ENCODE measurements around the gene BUB1B.

Gene BUB1B

DNA sequence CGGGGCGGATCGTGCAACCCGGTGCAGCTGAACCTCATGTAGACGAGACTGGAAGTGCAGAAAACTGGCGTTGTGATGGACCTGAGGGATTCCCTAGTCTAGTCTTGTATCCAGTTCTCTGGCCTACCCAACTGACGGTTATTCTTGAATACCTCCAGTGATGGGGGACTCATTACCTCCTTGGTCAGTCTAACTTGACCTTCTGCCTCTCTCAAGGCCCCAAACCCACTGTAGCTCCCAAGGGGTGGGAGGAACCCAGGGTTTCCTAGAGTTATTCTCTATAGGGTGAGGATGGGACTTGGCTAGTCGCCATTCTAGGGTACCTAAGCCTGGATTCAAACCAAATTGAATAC is 89.4 kb downstream of the BUB1B start:
- TF ChIP-seq, protein P1, sequence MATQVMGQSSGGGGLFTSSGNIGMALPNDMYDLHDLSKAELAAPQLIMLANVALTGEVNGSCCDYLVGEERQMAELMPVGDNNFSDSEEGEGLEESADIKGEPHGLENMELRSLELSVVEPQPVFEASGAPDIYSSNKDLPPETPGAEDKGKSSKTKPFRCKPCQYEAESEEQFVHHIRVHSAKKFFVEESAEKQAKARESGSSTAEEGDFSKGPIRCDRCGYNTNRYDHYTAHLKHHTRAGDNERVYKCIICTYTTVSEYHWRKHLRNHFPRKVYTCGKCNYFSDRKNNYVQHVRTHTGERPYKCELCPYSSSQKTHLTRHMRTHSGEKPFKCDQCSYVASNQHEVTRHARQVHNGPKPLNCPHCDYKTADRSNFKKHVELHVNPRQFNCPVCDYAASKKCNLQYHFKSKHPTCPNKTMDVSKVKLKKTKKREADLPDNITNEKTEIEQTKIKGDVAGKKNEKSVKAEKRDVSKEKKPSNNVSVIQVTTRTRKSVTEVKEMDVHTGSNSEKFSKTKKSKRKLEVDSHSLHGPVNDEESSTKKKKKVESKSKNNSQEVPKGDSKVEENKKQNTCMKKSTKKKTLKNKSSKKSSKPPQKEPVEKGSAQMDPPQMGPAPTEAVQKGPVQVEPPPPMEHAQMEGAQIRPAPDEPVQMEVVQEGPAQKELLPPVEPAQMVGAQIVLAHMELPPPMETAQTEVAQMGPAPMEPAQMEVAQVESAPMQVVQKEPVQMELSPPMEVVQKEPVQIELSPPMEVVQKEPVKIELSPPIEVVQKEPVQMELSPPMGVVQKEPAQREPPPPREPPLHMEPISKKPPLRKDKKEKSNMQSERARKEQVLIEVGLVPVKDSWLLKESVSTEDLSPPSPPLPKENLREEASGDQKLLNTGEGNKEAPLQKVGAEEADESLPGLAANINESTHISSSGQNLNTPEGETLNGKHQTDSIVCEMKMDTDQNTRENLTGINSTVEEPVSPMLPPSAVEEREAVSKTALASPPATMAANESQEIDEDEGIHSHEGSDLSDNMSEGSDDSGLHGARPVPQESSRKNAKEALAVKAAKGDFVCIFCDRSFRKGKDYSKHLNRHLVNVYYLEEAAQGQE (IDR thresholded peaks at IDR 0.05; ENCODE audit: low read depth) = no peak
- TF ChIP-seq TCF12 (IDR thresholded peaks at IDR 0.05; ENCODE audit: low read depth) (no peak), EGR1 (IDR thresholded peaks at IDR 0.05) (no peak), CEBPB (IDR thresholded peaks at IDR 0.05) (no peak), YY1 (IDR thresholded peaks at IDR 0.05; ENCODE audit: low read depth) (no peak), TAF1 (IDR thresholded peaks at IDR 0.05; ENCODE audit: low read depth) (no peak), NFIC (IDR thresholded peaks at IDR 0.05) (no peak), ZBTB7A (IDR thresholded peaks at IDR 0.05; ENCODE audit: low read depth) (no peak), EP300 (IDR thresholded peaks at IDR 0.05; ENCODE audit: borderline replicate concordance) (no peak), TEAD4 (IDR thresholded peaks at IDR 0.05) (no peak)
- TF ChIP-seq, protein P2, sequence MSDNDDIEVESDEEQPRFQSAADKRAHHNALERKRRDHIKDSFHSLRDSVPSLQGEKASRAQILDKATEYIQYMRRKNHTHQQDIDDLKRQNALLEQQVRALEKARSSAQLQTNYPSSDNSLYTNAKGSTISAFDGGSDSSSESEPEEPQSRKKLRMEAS (IDR thresholded peaks at IDR 0.05) = no peak
- TF ChIP-seq, protein P3, sequence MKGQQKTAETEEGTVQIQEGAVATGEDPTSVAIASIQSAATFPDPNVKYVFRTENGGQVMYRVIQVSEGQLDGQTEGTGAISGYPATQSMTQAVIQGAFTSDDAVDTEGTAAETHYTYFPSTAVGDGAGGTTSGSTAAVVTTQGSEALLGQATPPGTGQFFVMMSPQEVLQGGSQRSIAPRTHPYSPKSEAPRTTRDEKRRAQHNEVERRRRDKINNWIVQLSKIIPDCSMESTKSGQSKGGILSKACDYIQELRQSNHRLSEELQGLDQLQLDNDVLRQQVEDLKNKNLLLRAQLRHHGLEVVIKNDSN (IDR thresholded peaks at IDR 0.05) = no peak

DNA sequence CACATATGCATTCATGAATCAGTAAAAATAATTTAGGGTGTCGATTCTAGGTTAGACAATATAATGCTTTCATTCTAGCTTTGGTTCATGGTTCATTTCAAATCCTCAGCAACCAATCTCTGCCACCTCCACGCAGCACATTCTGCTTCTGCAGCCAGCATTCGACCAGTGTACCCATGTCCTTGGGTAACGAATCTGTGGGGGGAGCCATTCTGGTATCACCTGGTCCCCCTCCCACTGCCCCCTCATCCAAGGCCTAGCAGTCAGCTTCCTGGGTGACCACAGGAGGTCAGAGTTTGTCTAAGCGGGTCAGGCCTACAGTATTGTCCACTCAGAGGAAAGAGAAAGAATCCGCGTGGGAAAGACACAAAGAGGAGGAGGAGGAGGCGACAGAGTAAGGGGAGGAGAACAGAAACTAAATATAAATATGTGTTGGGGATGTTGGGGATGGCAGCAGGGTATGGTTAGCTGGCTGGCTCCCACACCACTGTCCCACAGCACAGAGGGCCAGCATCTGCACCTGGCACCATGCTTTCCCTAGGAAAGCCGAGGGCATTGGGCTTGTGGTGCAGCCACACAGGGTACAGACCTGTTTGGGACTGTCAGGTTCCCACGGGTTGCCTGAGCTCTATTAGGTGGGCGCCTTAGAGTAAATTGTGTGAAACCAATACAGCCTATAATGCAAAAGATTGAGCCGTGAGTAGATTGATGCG is 90.1 kb downstream of the BUB1B start:
- TF ChIP-seq TAF1 (IDR thresholded peaks at IDR 0.05; ENCODE audit: low read depth) = no peak

DNA sequence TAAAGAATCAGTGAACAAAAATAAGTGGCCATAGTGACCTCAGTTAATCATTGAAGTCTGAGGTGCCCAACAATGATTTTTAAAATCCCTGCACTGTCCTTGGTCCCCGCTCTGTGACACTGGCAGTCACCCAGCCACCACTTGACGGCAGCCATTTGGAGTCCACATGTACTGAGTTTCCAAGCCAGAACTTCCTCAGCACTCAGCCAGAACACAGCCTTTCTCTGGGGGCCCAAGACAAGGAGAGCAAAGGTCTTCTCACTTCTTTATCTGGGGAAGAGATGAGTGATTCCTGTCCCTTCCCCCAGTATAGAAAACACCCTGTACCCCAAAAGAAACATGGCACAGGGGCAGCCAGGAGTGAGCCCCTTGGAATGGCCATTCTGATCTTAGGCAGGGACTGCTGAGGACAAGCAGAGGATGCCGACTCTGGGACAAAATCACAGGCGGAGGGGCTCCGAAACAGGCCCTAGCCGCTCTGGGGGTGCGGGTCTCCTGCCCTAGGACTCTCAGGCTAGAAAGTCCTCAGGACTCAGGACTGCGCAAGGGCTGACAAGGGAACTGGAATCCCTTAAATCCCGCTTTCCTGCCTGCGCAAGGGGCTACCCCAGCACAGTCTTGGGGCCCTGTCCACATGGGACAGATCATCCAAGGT is 90.7 kb downstream of the BUB1B start:
- TF ChIP-seq RAD21 (IDR thresholded peaks at IDR 0.05; ENCODE audit: low read depth) (no peak), EGR1 (IDR thresholded peaks at IDR 0.05) (no peak), CEBPB (IDR thresholded peaks at IDR 0.05) (no peak), CREB1 (IDR thresholded peaks at IDR 0.05; ENCODE audit: low read depth) (no peak), TAF1 (IDR thresholded peaks at IDR 0.05; ENCODE audit: low read depth) (no peak), TEAD4 (IDR thresholded peaks at IDR 0.05) (no peak), YY1 (IDR thresholded peaks at IDR 0.05; ENCODE audit: low read depth) (no peak), TCF12 (IDR thresholded peaks at IDR 0.05; ENCODE audit: low read depth) (no peak), NFIC (IDR thresholded peaks at IDR 0.05) (no peak), EP300 (IDR thresholded peaks at IDR 0.05; ENCODE audit: borderline replicate concordance) (no peak)
- TF ChIP-seq, protein P2 (IDR thresholded peaks at IDR 0.05) = no peak

DNA sequence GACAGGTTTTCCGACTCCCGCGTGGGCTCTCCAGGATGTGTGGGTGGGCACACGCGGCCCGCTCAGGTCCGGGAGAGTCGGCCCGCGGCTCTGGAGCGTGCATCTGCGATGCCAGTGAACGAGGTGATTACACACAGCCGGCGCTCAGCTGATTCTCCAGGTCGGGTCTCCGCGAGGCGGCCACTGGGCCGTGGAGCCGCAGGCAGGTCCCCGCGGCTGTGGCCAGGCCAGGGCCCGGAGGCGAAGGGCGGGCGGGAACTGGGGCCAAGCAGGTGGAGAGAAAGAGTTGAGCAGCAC is 91.2 kb downstream of the BUB1B start:
- TF ChIP-seq, protein P2 (IDR thresholded peaks at IDR 0.05) = no peak
- no peak for TF ChIP-seq NFIC (IDR thresholded peaks at IDR 0.05)
- TF ChIP-seq, protein P3 (IDR thresholded peaks at IDR 0.05) = no peak
- TF ChIP-seq TCF12 (IDR thresholded peaks at IDR 0.05; ENCODE audit: low read depth) = no peak
- TF ChIP-seq RAD21 (IDR thresholded peaks at IDR 0.05; ENCODE audit: low read depth) = no peak
- TF ChIP-seq EP300 (IDR thresholded peaks at IDR 0.05; ENCODE audit: borderline replicate concordance) = no peak
- no peak for TF ChIP-seq CEBPB (IDR thresholded peaks at IDR 0.05)
- TF ChIP-seq, protein P1 (IDR thresholded peaks at IDR 0.05; ENCODE audit: low read depth) = no peak
- no peak for TF ChIP-seq EGR1 (IDR thresholded peaks at IDR 0.05)
- TF ChIP-seq ZBTB7A (IDR thresholded peaks at IDR 0.05; ENCODE audit: low read depth) = no peak

DNA sequence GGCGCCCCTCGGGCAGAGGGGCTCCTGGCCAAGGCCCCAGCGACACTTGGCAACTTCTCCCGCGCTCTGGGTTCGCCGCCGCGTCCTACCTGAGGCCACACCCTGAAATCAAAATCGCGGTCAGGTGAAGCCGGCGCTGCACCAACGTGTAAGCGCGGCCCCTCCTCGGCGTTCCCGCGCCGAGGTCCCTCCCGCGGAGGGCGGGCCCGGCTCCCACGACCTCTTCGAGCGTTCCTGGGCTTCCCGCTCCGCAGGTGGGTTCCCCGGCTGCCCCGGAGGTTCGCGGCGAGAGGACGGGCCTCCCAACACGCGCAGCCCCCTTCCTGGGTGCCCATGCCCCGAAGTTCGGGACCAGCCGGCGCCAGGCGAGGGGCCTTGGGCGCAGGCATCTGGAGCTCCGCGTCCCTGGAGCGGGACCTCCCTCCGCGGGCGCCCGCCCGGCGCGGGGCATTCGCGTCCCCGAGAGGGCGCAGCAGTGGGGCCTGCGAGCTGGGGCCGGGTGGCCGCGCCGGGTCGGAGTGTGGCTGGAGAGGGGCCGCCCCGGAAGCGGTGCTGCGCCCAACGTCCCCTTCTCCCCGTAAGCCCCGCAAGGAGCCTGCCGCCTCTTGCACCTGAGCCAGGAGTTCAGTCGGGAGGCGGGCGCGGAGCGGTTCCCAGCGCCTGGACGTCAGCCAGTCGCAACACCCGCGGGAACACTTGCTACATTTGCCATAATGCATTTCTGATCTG is 91.7 kb downstream of the BUB1B start:
- TF ChIP-seq, protein P1 (IDR thresholded peaks at IDR 0.05; ENCODE audit: low read depth) = no peak
- TF ChIP-seq, protein P3 (IDR thresholded peaks at IDR 0.05) = peak; percentile 75
- TF ChIP-seq EGR1 (IDR thresholded peaks at IDR 0.05) (no peak), EP300 (IDR thresholded peaks at IDR 0.05; ENCODE audit: borderline replicate concordance) (0 out of 2 replicates have a peak, but pooled peaks have one; percentile 37), TAF1 (IDR thresholded peaks at IDR 0.05; ENCODE audit: low read depth) (no peak), RAD21 (IDR thresholded peaks at IDR 0.05; ENCODE audit: low read depth) (no peak), TEAD4 (IDR thresholded peaks at IDR 0.05) (peak; percentile 21; the same call in 1 of the 2 replicates), FOXM1 (IDR thresholded peaks at IDR 0.05; ENCODE audit: borderline replicate concordance, low read depth) (no peak), TCF12 (IDR thresholded peaks at IDR 0.05; ENCODE audit: low read depth) (0 out of 2 replicates have a peak, but pooled peaks have one; percentile 10), ZBTB7A (IDR thresholded peaks at IDR 0.05; ENCODE audit: low read depth) (peak; percentile 61), NFIC (IDR thresholded peaks at IDR 0.05) (peak; percentile 65), YY1 (IDR thresholded peaks at IDR 0.05; ENCODE audit: low read depth) (no peak), CREB1 (IDR thresholded peaks at IDR 0.05; ENCODE audit: low read depth) (no peak), CEBPB (IDR thresholded peaks at IDR 0.05) (no peak; the same call in 1 of the 2 replicates)
- TF ChIP-seq, protein P2 (IDR thresholded peaks at IDR 0.05) = peak; percentile 51; the same call in 1 of the 2 replicates
